GM10266 (cell line): Measurements from ENCODE around the gene MDK.

Experiments
- DNase-seq: peaks from one replicate; pipeline ENCODE4 v3.0.0; 2012; ENCODE audit errors: extremely low spot score
- CTCF ChIP-seq: IDR thresholded peaks from 2 replicates; pipeline ENCODE4 v1.5.1; 2012; ENCODE audit warnings: mild to moderate bottlenecking, low read depth; ENCODE audit not compliant: control insufficient read depth, insufficient read depth; ENCODE audit errors: missing control alignments

Gene MDK

GRCh38 chr11:46362156-46363030 lies 19.1 kb upstream of the MDK start:
- TF ChIP-seq CTCF = no peak
- DNase-seq = no peak

- TF ChIP-seq CTCF = no peak
- DNase-seq = no peak
Measured at GRCh38 chr11:46363031-46363407, 18.4 kb upstream of the MDK start.

- no peak for DNase-seq
- TF ChIP-seq CTCF = no peak
Measured at GRCh38 chr11:46363455-46364005, 17.9 kb upstream of the MDK start.

GRCh38 chr11:46364056-46364455 lies 17.4 kb upstream of the MDK start:
- TF ChIP-seq CTCF = no peak
- no peak for DNase-seq

GRCh38 chr11:46364791-46365190 lies 16.7 kb upstream of the MDK start:
- DNase-seq = no peak
- no peak for TF ChIP-seq CTCF

- TF ChIP-seq CTCF = no peak
- DNase-seq = no peak
Measured at GRCh38 chr11:46366260-46366659, 15.2 kb upstream of the MDK start.

GRCh38 chr11:46366661-46367161 lies 14.8 kb upstream of the MDK start:
- no peak for TF ChIP-seq CTCF
- no peak for DNase-seq
